Gastroesophageal sphincter (tissue), 3 donors: ENCODE data around the gene PSMA7.

Experiments
- POLR2AphosphoS5 ChIP-seq: sonication (generic); formaldehyde crosslinking; IDR thresholded peaks from one replicate; pipeline ENCODE4 v1.6.1; 2017; ENCODE audit warnings: antibody characterized with exemption
- TF ChIP-seq, protein P1 (sequence below), 4 experiments: fragments of 200-600 bp in 2 of 4; fragments of 450-650 bp in 2 of 4; sonication (generic) in 1 of 4; IDR thresholded peaks; one replicate each; pipeline ENCODE4 v1.5.1; 2017 to 2019; ENCODE audit warnings: antibody characterized with exemption in 4 of 4, mild to moderate bottlenecking in 2 of 4, moderate library complexity in 2 of 4

DNA sequence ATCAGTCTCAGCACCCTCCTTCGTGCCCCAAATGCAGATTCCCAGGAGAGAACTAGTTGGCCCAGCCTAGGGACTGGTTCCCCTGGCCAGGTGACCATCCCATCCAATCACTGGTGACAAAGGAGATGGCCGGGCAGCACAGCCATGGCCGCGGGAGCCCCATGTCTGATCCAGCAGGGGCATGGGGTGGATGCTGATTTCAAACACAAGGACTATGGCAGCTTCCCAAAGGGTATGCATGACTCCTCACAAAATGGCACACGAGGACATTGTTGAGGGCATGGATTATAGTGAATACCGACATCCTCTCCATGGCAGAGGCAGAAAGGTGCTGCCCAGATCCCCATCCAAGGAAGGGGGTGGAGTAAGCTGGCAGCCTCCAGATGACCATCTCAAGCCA is 30.8 kb downstream of the PSMA7 start:
- TF ChIP-seq POLR2AphosphoS5, result no peak
- TF ChIP-seq, protein P1, sequence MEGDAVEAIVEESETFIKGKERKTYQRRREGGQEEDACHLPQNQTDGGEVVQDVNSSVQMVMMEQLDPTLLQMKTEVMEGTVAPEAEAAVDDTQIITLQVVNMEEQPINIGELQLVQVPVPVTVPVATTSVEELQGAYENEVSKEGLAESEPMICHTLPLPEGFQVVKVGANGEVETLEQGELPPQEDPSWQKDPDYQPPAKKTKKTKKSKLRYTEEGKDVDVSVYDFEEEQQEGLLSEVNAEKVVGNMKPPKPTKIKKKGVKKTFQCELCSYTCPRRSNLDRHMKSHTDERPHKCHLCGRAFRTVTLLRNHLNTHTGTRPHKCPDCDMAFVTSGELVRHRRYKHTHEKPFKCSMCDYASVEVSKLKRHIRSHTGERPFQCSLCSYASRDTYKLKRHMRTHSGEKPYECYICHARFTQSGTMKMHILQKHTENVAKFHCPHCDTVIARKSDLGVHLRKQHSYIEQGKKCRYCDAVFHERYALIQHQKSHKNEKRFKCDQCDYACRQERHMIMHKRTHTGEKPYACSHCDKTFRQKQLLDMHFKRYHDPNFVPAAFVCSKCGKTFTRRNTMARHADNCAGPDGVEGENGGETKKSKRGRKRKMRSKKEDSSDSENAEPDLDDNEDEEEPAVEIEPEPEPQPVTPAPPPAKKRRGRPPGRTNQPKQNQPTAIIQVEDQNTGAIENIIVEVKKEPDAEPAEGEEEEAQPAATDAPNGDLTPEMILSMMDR (IDR thresholded peaks at IDR 0.05), result no peak
